HG03196 (cell line): Measurements from ENCODE around the gene TMEM61.
"Not testable (repeated sequence)": the region's sequence is repeated elsewhere in the genome, so short reads cannot be mapped to it uniquely, and the experiment has no call there.

ENCODE experiments used
- ATAC-seq: cut with Tn5 transposase; IDR thresholded peaks from one replicate; pipeline ENCODE4 v1.9.1; 2021; ENCODE audit not compliant: unreplicated experiment

The TMEM61 gene

GRCh38 chr1:54959241-54959640 is 21.2 kb upstream of the TMEM61 start:
- no peak for ATAC-seq

DNA sequence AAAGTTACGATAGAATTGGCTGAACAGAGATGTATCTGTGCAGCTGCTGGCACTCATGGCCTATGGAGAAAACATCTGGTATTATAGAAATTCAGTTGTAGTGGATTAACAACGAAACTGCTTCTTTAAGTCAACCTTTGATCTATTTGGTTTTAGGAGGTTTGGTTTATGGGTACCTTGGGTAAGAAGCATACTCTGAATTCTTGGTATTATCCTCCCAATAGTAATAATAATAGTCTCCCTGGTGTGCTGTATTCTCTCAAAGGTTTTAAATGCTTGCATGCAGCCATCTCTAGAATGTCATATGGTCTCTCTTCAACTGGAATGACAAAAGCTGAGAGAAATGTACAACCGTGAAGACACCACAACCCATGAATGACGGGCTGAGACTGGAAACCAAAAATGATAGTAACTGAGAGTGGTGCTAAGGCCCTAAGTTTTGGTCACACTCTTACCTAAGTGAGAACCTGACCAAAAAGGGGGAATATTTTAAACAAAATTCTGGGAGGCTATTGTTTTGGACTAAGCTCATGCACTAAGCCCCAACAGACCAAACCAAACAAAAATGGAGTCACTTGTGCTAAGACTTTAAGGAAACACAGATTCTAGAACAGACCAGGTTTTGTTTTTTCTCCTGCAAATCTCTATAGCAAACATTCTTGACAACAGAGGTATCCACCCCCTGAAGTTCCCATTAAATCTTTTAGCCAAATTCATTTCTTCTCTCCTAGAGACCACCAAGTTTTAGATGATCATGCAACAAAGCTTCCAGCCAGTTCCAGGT is 17.6 kb upstream of the TMEM61 start:
- ATAC-seq, result no peak

DNA sequence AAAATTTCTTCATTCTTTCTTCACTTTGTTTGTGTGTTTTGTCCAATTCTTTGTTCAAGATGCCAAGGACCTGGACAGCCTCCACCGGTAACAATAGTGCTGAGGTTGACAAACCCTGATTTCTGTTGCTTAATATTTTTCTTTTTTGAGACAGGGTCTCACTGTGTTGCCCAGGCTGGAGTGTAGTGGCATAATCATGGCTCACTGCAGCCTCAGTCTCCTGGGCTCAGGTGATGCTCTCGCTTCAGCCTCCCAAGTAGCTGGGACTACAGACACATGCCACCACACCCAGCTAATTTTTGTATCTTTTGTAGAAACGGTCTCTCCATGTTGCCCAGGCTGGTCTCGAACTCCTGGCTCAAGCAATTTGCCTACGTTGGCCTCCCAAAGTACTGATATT is 16.6 kb upstream of the TMEM61 start:
- ATAC-seq, result not testable (repeated sequence)

DNA sequence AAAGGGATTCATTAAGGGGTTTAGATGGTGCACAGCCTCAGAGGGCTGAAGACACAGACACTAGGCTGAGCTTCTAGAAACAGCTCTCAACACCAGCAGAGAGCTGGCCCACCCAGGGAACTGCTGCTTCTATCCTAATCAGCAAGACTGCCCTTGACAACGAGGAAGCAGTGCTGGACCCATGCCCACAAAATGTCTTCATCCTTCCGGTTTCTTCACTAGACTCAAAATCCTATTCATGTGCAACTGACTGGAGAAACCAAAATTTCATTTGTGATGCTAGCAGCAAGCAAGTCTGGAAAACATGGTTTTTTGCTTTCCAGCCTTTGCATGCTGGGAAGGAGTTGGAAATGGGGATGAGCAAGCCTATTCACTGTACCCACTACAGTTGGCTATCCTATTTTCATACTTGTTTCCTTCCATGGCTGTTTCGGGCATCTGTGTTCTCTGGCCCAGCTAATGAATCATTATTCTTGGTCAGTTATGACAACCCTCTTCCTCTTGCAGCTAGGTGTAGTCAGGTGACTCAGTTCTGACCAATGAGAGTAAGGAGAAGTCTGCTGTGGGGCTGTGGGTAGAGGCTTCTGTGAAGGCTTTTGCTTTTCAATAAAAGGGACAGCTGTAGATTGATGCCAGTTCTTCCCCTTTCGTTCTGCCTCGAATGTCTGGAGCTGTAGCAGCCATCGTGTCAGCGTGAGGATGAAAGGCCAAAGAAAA is 14.6 kb upstream of the TMEM61 start:
- ATAC-seq, result peak; percentile 93

- ATAC-seq, result no peak
These were observed 13.1 kb upstream of the TMEM61 start for GRCh38 chr1:54967372-54967771.

DNA sequence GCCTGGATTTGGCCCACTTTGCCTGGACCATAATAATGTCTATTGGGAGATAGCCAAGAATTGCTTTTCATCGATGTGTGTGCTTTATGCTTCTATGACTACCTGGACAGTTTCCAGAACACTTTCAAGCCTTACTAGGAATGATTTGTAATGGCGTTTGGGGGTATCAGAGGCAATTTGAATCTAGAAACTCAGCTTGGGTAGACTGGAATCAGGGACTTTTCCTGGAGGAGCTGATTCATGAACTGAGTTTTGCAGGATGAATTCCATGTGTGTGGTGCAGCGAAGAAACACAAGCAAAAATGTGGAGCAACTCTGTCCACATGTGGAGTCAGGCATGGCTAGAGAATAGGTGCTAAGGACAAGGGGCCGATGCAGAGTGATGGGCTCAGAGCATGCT is 11.9 kb upstream of the TMEM61 start:
- no peak for ATAC-seq

DNA sequence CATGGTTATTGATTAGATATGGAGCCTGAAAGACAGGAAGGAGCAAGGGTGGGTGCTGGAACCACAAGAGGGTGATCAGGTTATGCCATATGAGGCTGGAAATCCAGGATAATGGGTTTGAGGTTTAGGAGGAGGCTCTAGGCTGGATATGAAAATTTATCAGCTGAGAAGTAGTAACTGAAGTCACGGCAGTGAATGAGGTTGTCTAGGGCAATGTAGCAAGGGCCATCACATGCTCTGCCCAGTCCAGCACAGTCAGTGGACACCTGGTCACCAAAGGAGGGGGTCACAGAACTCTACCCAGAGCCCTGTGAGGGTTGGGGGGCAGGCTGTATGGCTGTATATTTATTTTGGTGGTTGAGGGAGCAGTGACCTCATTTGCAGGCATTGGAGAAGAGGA is 10.5 kb upstream of the TMEM61 start:
- ATAC-seq, result no peak

GRCh38 chr1:54970901-54971300 is 9.5 kb upstream of the TMEM61 start:
- no peak for ATAC-seq

GRCh38 chr1:54971317-54971791 is 9.1 kb upstream of the TMEM61 start:
- ATAC-seq, result peak; percentile 74

DNA sequence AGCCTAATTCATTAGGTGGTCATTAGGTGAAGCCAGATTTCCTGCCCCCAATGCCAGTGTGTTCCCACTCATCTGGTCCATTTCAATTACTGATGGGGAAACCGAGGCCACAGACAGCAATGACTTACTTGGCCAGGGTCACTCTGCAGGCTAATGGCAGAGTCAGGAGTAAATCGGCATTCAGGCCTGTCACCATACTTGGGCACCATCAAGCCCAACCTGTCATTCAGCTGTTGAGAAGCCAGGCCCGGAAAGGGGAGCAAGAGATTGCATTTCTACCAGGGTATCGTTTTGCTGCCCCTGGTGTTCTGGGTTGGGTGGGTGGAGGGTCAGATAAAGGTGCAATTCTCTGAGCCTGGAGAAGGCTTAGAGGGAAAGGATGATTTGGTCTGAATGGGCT is 8.0 kb upstream of the TMEM61 start:
- ATAC-seq, result no peak

- no peak for ATAC-seq
These were observed 7.1 kb upstream of the TMEM61 start for GRCh38 chr1:54973205-54973921.

GRCh38 chr1:54975356-54976108 is 4.9 kb upstream of the TMEM61 start:
- ATAC-seq, result no peak

- ATAC-seq, result no peak
These were observed 3.7 kb upstream of the TMEM61 start for GRCh38 chr1:54976747-54977146.

GRCh38 chr1:54977533-54978297 is 2.7 kb upstream of the TMEM61 start:
- ATAC-seq, result no peak

- no peak for ATAC-seq
These were observed 1.7 kb upstream of the TMEM61 start for GRCh38 chr1:54978528-54979326.

GRCh38 chr1:54979327-54979891 is 1.0 kb upstream of the TMEM61 start:
- ATAC-seq, result no peak

DNA sequence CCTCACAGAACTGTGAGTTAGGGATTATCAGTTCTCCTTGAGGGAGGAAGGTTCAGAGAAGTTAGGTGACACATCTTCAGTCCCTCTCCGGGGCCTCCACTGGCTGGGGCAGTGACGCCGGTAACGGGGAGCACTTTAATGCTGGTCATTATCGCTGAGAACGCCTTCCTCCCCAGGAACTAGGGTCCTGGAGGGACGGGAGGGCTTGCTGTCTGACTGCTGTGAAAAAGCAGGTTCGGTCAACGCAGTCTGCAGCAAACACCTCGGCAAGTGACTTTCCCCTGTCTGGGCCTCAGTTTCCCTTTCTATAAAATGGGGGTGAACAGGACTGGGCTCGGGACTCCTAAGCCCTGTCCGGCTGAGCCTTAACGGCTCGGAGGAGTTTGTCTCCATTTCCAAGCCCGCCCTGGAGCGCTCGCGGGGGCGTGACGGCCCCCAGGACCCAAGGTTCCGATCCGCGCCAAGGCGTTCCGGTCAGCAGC is 341 bp upstream of the TMEM61 start:
- ATAC-seq, result no peak

DNA sequence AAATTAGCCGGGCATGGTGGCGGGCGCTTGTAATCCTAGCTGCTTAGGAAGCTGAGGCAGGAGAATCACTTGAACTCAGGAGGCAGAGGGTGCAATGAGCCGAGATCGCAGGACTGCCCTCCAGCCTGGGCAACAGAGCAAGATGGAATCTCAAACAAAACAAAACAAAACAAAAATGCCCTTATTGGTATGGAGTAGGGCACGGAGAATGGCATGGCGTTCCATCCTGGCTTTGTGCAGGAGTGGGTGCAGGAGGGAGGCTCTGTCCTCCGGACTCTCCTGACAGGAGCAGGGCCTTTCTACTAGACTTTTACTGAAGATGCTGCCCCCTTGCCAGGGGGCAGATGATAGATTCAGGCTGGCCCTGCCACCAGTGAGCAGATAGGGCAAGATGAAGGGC is 1.0 kb downstream of the TMEM61 start:
- ATAC-seq, result no peak

- ATAC-seq, result no peak
These were observed 2.3 kb downstream of the TMEM61 start for GRCh38 chr1:54982739-54983138.
